Naive thymus-derived CD4-positive, alpha-beta T cell (primary cell): ENCODE results near the gene OPA1. TPM values are rescaled to one million over a fixed set of nuclear protein-coding genes. Genes with fewer than 3 reads are reported as not detected.
A peak's percentile ranks its signal among the peaks of the same experiment; 100 is the strongest.

Source experiments
- ATAC-seq: fragments of 150-1000 bp; cut with Tn5 transposase; 2 replicates; pipeline ENCODE4 v1.10.0; 2021; ENCODE audit warnings: mild to moderate bottlenecking, moderate library complexity
- CTCF ChIA-PET: fragments of 350-600 bp; sonication (Branson Sonifier 250); formaldehyde crosslinking; loops from one replicate; lab custom pipeline; 2021; ENCODE audit warnings: antibody characterized with exemption; lab: Charles Lee
- POLR2A ChIA-PET: fragments of 350-600 bp; sonication (Branson Sonifier 250); formaldehyde crosslinking; loops from one replicate; lab custom pipeline; 2021; ENCODE audit warnings: antibody characterized with exemption, inconsistent platforms; lab: Charles Lee
- DNase-seq, 9 donors: peaks; one replicate each; pipeline versions ENCODE4 v3.0.0 to v3.0.0-alpha.2; 2020 to 2022; ENCODE audit warnings: mixed read lengths in 1 of 9
- H3K27ac ChIP-seq: one replicate; pipeline ENCODE4 v1.7.0; 2013; ENCODE audit warnings: mild to moderate bottlenecking, low read depth, low read length, moderate library complexity
- H3K27me3 ChIP-seq, 2 donors: one replicate each; pipeline ENCODE4 v1.7.0; 2013; ENCODE audit warnings: low read length in 2 of 2, mild to moderate bottlenecking in 2 of 2, moderate library complexity in 2 of 2; ENCODE audit not compliant: control insufficient read depth in 2 of 2, insufficient read depth in 2 of 2
- H3K36me3 ChIP-seq, 3 experiments: 1 replicate in 2 of 3; 2 replicates in 1 of 3; pipeline ENCODE4 v1.7.0; 2013; ENCODE audit warnings: low read length in 3 of 3, mild to moderate bottlenecking in 3 of 3, moderate library complexity in 1 of 3; ENCODE audit not compliant: insufficient read depth in 3 of 3, control insufficient read depth in 2 of 3
- H3K4me1 ChIP-seq, 2 donors: one replicate each; pipeline ENCODE4 v1.7.0; 2013; ENCODE audit warnings: low read length in 2 of 2, mild to moderate bottlenecking in 2 of 2, moderate library complexity in 1 of 2; ENCODE audit not compliant: control insufficient read depth in 2 of 2, insufficient read depth in 2 of 2
- H3K4me3 ChIP-seq: 2 replicates; pipeline ENCODE4 v1.7.0; 2013; ENCODE audit warnings: mild to moderate bottlenecking, low read length
- H3K9me3 ChIP-seq, 3 experiments: 1 replicate in 2 of 3; 2 replicates in 1 of 3; pipeline ENCODE4 v1.7.0; 2013; ENCODE audit warnings: low read length in 3 of 3; ENCODE audit not compliant: control insufficient read depth in 2 of 3
- H3K27ac Mint-ChIP-seq, 9 donors: one replicate each; pipeline ENCODE4 v1.8.0; 2020 to 2022; ENCODE audit warnings: mixed read lengths in 9 of 9, mild to moderate bottlenecking in 8 of 9, moderate library complexity in 5 of 9, inconsistent platforms in 2 of 9
- H3K27me3 Mint-ChIP-seq, 5 donors: one replicate each; pipeline ENCODE4 v1.8.0; 2021 to 2022; ENCODE audit warnings: mixed read lengths in 5 of 5, mild to moderate bottlenecking in 1 of 5
- H3K36me3 Mint-ChIP-seq, 5 donors: one replicate each; pipeline ENCODE4 v1.8.0; 2020 to 2022; ENCODE audit warnings: mixed read lengths in 5 of 5, mild to moderate bottlenecking in 3 of 5, inconsistent platforms in 1 of 5
- H3K4me1 Mint-ChIP-seq, 7 donors: one replicate each; pipeline ENCODE4 v1.8.0; 2020 to 2022; ENCODE audit warnings: mixed read lengths in 7 of 7, mild to moderate bottlenecking in 3 of 7, inconsistent platforms in 1 of 7
- H3K4me3 Mint-ChIP-seq, 10 donors: one replicate each; pipeline ENCODE4 v1.8.0; 2020 to 2022; ENCODE audit warnings: mild to moderate bottlenecking in 10 of 10, mixed read lengths in 10 of 10, moderate library complexity in 6 of 10, inconsistent platforms in 2 of 10
- H3K9me3 Mint-ChIP-seq, 11 donors: one replicate each; pipeline ENCODE4 v1.8.0; 2020 to 2022; ENCODE audit warnings: mixed read lengths in 11 of 11, mild to moderate bottlenecking in 4 of 11, inconsistent platforms in 1 of 11, moderate library complexity in 1 of 11
- intact Hi-C, 2 donors: fragments of 100-400 bp; cut with micrococcal nuclease; formaldehyde crosslinking; loops; one replicate each; pipeline ENCODE4 v1.15.1; 2023
- polyA plus RNA-seq, 2 donors: library from polyadenylated mRNA; unstranded; fragments of 300-500 nt; fragmentation: Illumina TruSeq; gene quantifications; one replicate each; pipeline ENCODE4 v1.2.3, GENCODE V29; 2021
- total RNA-seq, 6 experiments: library from RNA in 5 of 6; stranded (reverse) in 5 of 6; gene quantifications; 1 replicate in 5 of 6; 2 replicates in 1 of 6; pipeline ENCODE4 v1.2.3 and lab custom pipeline; 2021 to 2026

Gene OPA1
- total and polyA plus RNA-seq, 7 experiments from 2014 or later = 22.9 to 70.0 (median 53.4) TPM

- no peak for ATAC-seq
- peaks cover 0 to 5% (median 0%) of the 10 kb centered on the region in 7 donors for H3K4me1 Mint-ChIP-seq
- Histone ChIP-seq H3K4me1 (no peaks in the 10 kb centered on the region), H3K27me3 (no peaks in the 10 kb centered on the region), H3K4me3 (no peak overlapping the region), H3K27ac (no peak overlapping the region), H3K9me3 (no peaks in the 10 kb centered on the region), H3K36me3 (peaks cover 0 to 3% (median 0%) of the 10 kb centered on the region in 3 experiments)
- POLR2A ChIA-PET = interaction anchor here (1.2 kb wide), 1 partner anchor 12 kb away, joined by 3 read pairs; no protein-coding TSS in a partner anchor
- CTCF ChIA-PET = no interaction called here
- no peaks in the 10 kb centered on the region for H3K27me3 Mint-ChIP-seq
- H3K36me3 Mint-ChIP-seq = peaks cover 8 to 32% (median 26%) of the 10 kb centered on the region in 5 donors
- intact Hi-C loops = no loop called here
- H3K27ac Mint-ChIP-seq = no peak overlapping the region
- no peaks in the 10 kb centered on the region for H3K9me3 Mint-ChIP-seq
- no peak for DNase-seq
- no peak overlapping the region for H3K4me3 Mint-ChIP-seq
Observed at GRCh38 chr3:193680220-193680619, 87.2 kb downstream of the OPA1 start.

- intact Hi-C loops = no loop called here
- H3K36me3 Mint-ChIP-seq = peaks cover 5 to 18% (median 14%) of the 10 kb centered on the region in 5 donors
- CTCF ChIA-PET = no interaction called here
- peaks cover 0 to 9% (median 0%) of the 10 kb centered on the region in 7 donors for H3K4me1 Mint-ChIP-seq
- no peaks in the 10 kb centered on the region for H3K27me3 ChIP-seq
- no peak overlapping the region for H3K4me3 ChIP-seq
- no peak overlapping the region for H3K27ac ChIP-seq
- no peaks in the 10 kb centered on the region for H3K9me3 Mint-ChIP-seq
- no peaks in the 10 kb centered on the region for H3K4me1 ChIP-seq
- no peak overlapping the region for H3K4me3 Mint-ChIP-seq
- H3K27me3 Mint-ChIP-seq = no peaks in the 10 kb centered on the region
- peaks cover 0 to 3% (median 0%) of the 10 kb centered on the region in 3 experiments for H3K36me3 ChIP-seq
- DNase-seq (no peak), ATAC-seq (no peak)
- H3K9me3 ChIP-seq = no peaks in the 10 kb centered on the region
- peak overlapping the region in 2 of 9 donors; percentile 45 to 67 for H3K27ac Mint-ChIP-seq
- POLR2A ChIA-PET = no interaction called here
Observed at GRCh38 chr3:193681631-193682030, 88.6 kb downstream of the OPA1 start.

GRCh38 chr3:193686665-193687483 is 93.9 kb downstream of the OPA1 start:
- H3K27ac Mint-ChIP-seq = peak overlapping the region in 1 of 9 donors; percentile 8
- CTCF ChIA-PET = interaction anchor here (1.1 kb wide), 1 partner anchor 21 kb away, joined by 4 read pairs; no protein-coding TSS in a partner anchor
- POLR2A ChIA-PET = no interaction called here
- Histone ChIP-seq H3K36me3 (no peaks in the 10 kb centered on the region), H3K27me3 (no peaks in the 10 kb centered on the region), H3K4me1 (no peaks in the 10 kb centered on the region), H3K9me3 (no peaks in the 10 kb centered on the region), H3K27ac (no peak overlapping the region), H3K4me3 (no peak overlapping the region)
- no peaks in the 10 kb centered on the region for H3K9me3 Mint-ChIP-seq
- ATAC-seq = no peak
- peaks cover 0 to 6% (median 0%) of the 10 kb centered on the region in 7 donors for H3K4me1 Mint-ChIP-seq
- H3K4me3 Mint-ChIP-seq = no peak overlapping the region
- H3K36me3 Mint-ChIP-seq = peaks cover 0 to 14% (median 6%) of the 10 kb centered on the region in 5 donors
- DNase-seq = no peak
- H3K27me3 Mint-ChIP-seq = no peaks in the 10 kb centered on the region
- intact Hi-C loops = no loop called here

GRCh38 chr3:193688834-193689714 is 96.1 kb downstream of the OPA1 start:
- no peak for DNase-seq
- ATAC-seq = no peak
- Mint-ChIP-seq H3K9me3 (no peaks in the 10 kb centered on the region), H3K4me1 (peaks cover 0 to 6% (median 0%) of the 10 kb centered on the region in 7 donors), H3K27ac (no peak overlapping the region), H3K27me3 (no peaks in the 10 kb centered on the region), H3K4me3 (no peak overlapping the region), H3K36me3 (peaks cover 0 to 20% (median 4%) of the 10 kb centered on the region in 5 donors)
- no peaks in the 10 kb centered on the region for H3K4me1 ChIP-seq
- H3K4me3 ChIP-seq = no peak overlapping the region
- no peaks in the 10 kb centered on the region for H3K9me3 ChIP-seq
- POLR2A ChIA-PET = no interaction called here
- CTCF ChIA-PET = no interaction called here
- H3K27me3 ChIP-seq = no peaks in the 10 kb centered on the region
- intact Hi-C loops = no loop called here
- no peak overlapping the region for H3K27ac ChIP-seq
- H3K36me3 ChIP-seq = peaks cover 0 to 5% (median 0%) of the 10 kb centered on the region in 3 experiments

- no peak for DNase-seq
- peaks cover 0 to 6% (median 0%) of the 10 kb centered on the region in 7 donors for H3K4me1 Mint-ChIP-seq
- no peak overlapping the region for H3K27ac ChIP-seq
- no peak overlapping the region for H3K4me3 ChIP-seq
- H3K4me3 Mint-ChIP-seq = no peak overlapping the region
- H3K4me1 ChIP-seq = no peaks in the 10 kb centered on the region
- H3K27me3 Mint-ChIP-seq = no peaks in the 10 kb centered on the region
- H3K36me3 ChIP-seq = peaks cover 0 to 13% (median 0%) of the 10 kb centered on the region in 3 experiments
- no peaks in the 10 kb centered on the region for H3K27me3 ChIP-seq
- peaks cover 0 to 39% (median 9%) of the 10 kb centered on the region in 5 donors for H3K36me3 Mint-ChIP-seq
- ChIA-PET CTCF (no interaction called here), POLR2A (no interaction called here)
- peak overlapping the region in 3 of 9 donors; percentile 14 to 74 (median 17) for H3K27ac Mint-ChIP-seq
- peak; percentile 37 for ATAC-seq
- H3K9me3 Mint-ChIP-seq = no peaks in the 10 kb centered on the region
- no peaks in the 10 kb centered on the region for H3K9me3 ChIP-seq
- intact Hi-C loops = no loop called here
Observed at GRCh38 chr3:193693774-193694173, 100.8 kb downstream of the OPA1 start.

GRCh38 chr3:193701953-193702635 is 109.1 kb downstream of the OPA1 start:
- peaks cover 0 to 19% (median 8%) of the 10 kb centered on the region in 5 donors for H3K36me3 Mint-ChIP-seq

More at GRCh38 chr3:193701953-193702635, 109.1 kb downstream of the OPA1 start:
- Mint-ChIP-seq H3K9me3 (no peaks in the 10 kb centered on the region), H3K4me3 (no peak overlapping the region), H3K4me1 (peaks cover 0 to 10% (median 0%) of the 10 kb centered on the region in 7 donors), H3K27me3 (no peaks in the 10 kb centered on the region), H3K27ac (peak overlapping the region in 2 of 9 donors; percentile 0 to 20)
- peak; percentile 38 for ATAC-seq
- Histone ChIP-seq H3K4me3 (no peak overlapping the region), H3K36me3 (no peaks in the 10 kb centered on the region), H3K9me3 (no peaks in the 10 kb centered on the region), H3K27me3 (no peaks in the 10 kb centered on the region), H3K4me1 (no peaks in the 10 kb centered on the region), H3K27ac (no peak overlapping the region)
- POLR2A ChIA-PET = no interaction called here
- DNase-seq = no peak
- intact Hi-C loops = no loop called here
- CTCF ChIA-PET = no interaction called here
